SJCRH30 (cell line): ENCODE data around the gene MRGPRD. TPM values are rescaled to one million over a fixed set of nuclear protein-coding genes. Genes with fewer than 3 reads are reported as not detected.
A peak's percentile ranks its signal among the peaks of the same experiment; 100 is the strongest.

Experiments
- DNase-seq, 2 experiments: peaks; one replicate each; pipeline ENCODE4 v3.0.0-alpha.2; 2015 to 2020
- H3K27ac ChIP-seq: fragments of 250-450 bp; sonication (Bioruptor Pico); 2 replicates; pipeline ENCODE4 v1.5.1; 2020; ENCODE audit warnings: mild to moderate bottlenecking, moderate library complexity
- H3K27me3 ChIP-seq: fragments of 250-450 bp; sonication (Bioruptor Pico); 2 replicates; pipeline ENCODE4 v1.5.1; 2020; ENCODE audit warnings: mild to moderate bottlenecking, moderate library complexity
- H3K36me3 ChIP-seq: fragments of 250-450 bp; sonication (Bioruptor Pico); 2 replicates; pipeline ENCODE4 v1.5.1; 2020; ENCODE audit warnings: mild to moderate bottlenecking, moderate library complexity
- H3K4me1 ChIP-seq: fragments of 250-450 bp; sonication (Bioruptor Pico); 2 replicates; pipeline ENCODE4 v1.5.1; 2020; ENCODE audit warnings: mild to moderate bottlenecking, moderate library complexity
- H3K4me3 ChIP-seq: fragments of 250-450 bp; sonication (Bioruptor Pico); 2 replicates; pipeline ENCODE4 v1.5.1; 2020; ENCODE audit warnings: mild to moderate bottlenecking, moderate library complexity
- H3K9me3 ChIP-seq: fragments of 250-450 bp; sonication (Bioruptor Pico); replicated peaks from 2 replicates; pipeline ENCODE4 v1.5.1; 2020; ENCODE audit warnings: mild to moderate bottlenecking, moderate library complexity
- total RNA-seq: library from RNA; depleted of rRNA; stranded (reverse); fragments of >200 nt; shearing (Covaris generic); gene quantifications from 2 replicates; pipeline ENCODE4 v1.2.3, GENCODE V29; 2014

Gene MRGPRD
- total RNA-seq, 1 experiment from 2014 or later = not detected

DNA sequence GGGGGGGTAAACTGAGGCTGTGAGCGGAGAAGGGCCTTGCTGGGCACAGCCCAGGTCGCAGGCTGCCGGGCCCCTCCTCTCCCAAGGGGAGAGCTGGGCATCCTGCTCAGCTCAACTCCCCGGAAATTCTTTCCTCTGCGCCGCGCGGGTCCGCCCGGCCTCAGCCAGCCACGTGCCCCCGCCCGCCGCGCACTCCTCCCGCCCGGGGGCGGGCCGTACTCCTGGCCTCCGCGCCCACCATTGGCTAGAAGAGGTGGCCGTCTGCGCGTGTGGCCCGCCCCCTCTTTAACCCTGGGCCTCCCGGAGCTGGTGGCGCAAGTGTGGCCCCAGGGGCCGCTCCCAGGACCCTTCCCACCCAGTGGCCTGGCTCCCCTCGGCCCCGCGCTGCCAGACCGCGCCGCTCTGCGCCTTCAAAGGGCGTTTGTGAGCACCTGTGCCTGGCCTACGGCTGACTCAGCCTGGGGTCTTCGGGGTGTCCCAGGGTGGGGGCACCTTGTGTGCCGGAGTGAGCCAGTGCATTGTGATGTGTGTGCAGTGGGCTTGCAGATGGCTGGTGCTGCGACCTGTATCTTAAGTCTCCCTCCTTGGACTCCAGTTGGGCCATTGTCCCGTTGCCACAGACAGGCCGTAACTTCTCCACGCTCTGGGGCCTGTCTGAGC lies 30.3 kb upstream of the MRGPRD start:
- peaks cover 16% of the 10 kb centered on the region; the same call in 1 of the 2 replicates for H3K4me1 ChIP-seq
- DNase-seq = no peak
- no peaks in the 10 kb centered on the region for H3K9me3 ChIP-seq
- H3K27ac ChIP-seq = no peak overlapping the region
- H3K4me3 ChIP-seq = no peak overlapping the region
- no peaks in the 10 kb centered on the region for H3K36me3 ChIP-seq
- no peaks in the 10 kb centered on the region; the same call in 1 of the 2 replicates for H3K27me3 ChIP-seq

DNA sequence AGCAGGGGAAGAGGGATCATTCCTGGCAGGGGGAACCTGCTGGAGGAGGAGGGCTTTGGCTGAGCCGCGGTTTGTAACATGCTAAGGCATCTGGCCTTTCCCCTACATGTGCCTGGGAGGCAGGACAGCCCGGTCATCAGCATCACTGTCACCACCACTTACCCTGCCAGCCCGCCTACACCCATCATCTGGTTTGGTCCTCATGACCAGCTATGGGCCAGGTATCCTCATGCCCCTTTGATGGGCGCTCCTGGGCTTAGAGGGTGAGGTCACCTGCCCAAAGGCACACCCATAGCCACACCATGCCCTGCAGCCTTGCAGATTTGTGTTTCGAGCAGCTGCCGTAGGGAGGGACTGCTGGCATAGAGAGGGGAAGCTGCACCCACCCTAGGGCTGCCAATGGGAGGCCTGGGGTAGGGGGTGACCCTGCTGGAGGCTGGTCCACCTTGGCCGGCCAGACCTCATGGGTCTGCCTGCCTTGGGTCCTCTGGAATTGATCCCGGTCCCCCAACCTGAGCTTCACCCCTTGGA lies 29.6 kb upstream of the MRGPRD start:
- H3K27me3 ChIP-seq = no peaks in the 10 kb centered on the region; the same call in 1 of the 2 replicates
- H3K4me3 ChIP-seq = no peak overlapping the region
- H3K36me3 ChIP-seq = no peaks in the 10 kb centered on the region
- H3K4me1 ChIP-seq = peaks cover 16% of the 10 kb centered on the region; the same call in 1 of the 2 replicates
- H3K9me3 ChIP-seq = no peaks in the 10 kb centered on the region
- H3K27ac ChIP-seq = no peak overlapping the region
- no peak for DNase-seq

DNA sequence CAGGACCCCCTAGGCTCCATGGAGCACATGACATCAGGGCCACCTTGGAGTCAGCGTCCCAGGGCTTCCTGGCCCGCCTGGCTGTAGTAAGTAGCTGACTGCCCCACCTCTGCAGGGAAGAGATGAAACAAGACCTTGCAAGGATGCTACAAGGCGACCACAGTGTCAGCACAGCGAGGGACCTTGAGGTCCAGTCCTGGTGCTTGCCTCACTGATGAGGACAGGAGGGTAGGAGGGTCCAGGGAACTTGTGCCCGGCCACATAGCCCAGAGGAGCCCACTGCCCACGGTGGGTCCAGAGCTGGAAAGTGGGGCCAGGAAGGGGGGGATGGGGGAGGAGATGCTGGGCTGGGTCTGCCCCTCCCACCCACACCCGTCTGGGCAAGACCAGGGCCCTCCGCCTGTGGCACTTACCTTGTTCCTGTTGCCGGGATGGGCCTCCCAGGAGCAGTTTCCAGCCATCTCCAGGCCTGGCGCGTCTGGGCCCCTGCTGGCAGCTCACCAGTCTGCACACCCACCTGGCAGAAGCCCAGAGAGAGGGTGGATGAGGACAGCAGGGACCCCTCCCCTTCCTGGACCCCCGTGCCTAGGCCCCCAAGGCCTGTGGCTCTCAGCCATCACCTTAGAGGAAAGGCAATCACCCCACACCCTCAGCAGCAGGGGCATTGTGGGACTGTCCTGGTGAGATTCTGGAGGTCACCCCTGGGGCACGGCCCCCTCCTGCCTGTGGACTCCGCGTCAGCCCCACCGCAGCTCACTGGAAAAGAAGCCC lies 28.8 kb upstream of the MRGPRD start:
- H3K4me1 ChIP-seq = peaks cover 16% of the 10 kb centered on the region; the same call in 1 of the 2 replicates

DNA sequence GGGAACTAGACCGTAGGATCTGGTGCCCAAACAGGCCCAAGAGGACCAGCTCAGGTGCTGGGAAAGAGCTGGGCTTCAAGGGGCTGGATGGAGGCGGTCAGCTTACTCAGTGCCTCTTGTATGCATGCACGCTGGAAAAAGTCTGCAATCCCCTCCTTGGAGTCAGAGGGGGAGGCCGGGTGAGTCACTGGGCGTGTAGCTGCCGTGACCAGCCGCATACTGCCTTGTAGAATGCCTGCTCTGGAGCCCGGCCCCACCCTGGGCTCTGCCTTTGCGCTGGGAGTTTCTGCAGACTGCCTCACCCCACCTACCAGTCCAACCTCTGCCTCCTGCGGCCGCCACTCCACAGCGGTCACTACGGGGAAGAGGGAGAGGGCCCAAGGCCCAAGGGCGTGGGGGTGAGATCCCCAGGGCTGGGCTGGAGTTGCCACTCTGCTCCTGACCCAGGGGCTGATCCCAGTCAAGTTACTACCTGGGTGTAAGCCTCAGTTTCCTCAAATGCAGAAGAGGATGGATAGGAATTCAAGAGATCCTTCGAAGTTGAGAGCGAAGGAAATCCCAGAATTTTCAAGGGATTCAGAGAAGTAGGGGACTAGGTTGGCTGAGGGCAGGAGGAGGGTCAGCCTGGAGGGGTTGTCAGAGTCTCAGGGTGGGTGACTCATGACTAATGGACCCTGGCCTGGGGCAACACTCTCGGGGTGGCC lies 28.1 kb upstream of the MRGPRD start:
- H3K27me3 ChIP-seq = no peaks in the 10 kb centered on the region; the same call in 1 of the 2 replicates
- no peaks in the 10 kb centered on the region for H3K9me3 ChIP-seq
- H3K4me1 ChIP-seq = peaks cover 16% of the 10 kb centered on the region; the same call in 1 of the 2 replicates
- no peak overlapping the region for H3K27ac ChIP-seq
- H3K4me3 ChIP-seq = no peak overlapping the region
- H3K36me3 ChIP-seq = no peaks in the 10 kb centered on the region
- peak; percentile 51 to 66 for DNase-seq

More for the DNA sequence above, 28.8 kb upstream of the MRGPRD start:
- Histone ChIP-seq H3K4me3 (no peak overlapping the region), H3K36me3 (no peaks in the 10 kb centered on the region), H3K9me3 (no peaks in the 10 kb centered on the region), H3K27ac (no peak overlapping the region), H3K27me3 (no peaks in the 10 kb centered on the region; the same call in 1 of the 2 replicates)
- DNase-seq = no peak

DNA sequence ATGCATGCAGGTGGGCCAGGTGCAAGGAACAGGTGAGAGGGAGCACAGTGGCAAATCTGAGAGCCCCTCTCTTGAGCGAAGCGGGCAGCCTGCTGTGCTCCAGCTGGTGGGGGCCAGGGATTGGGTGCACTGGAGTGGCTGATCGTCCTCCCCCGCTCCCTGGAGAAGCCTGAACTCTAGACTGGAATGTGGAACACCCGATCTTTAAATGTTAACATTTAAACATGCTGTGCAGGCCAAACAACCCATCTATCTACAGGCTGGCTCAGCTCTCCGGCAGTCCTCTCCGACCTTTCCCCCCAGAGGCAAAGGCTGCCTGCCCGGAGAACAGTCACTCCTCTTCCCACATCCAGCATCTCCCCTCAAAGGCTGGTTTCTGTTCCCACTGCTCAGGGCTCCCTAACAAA lies 27.2 kb upstream of the MRGPRD start:
- peaks cover 16% of the 10 kb centered on the region; the same call in 1 of the 2 replicates for H3K4me1 ChIP-seq
- no peaks in the 10 kb centered on the region for H3K9me3 ChIP-seq
- DNase-seq = no peak

DNA sequence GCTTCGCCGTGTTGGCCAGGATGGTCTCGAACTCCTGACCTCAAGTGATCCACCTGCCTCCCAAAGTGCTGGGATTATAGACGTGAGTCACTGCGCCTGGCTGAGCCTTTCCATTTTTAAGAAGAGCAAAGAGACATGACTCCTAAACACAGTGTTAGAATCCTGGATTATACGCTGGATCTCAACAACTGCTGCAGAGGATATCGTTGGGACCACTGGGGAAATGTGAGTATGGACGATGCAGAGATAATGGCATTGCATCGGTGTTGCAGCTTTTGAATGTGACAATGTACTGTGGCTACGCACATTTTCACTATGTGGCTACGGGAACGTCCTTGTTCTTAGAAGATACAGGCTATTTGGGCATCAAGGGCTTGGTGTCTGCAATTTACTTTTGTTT lies 26.0 kb upstream of the MRGPRD start:
- H3K36me3 ChIP-seq = no peaks in the 10 kb centered on the region
- H3K27me3 ChIP-seq = peaks cover 10% of the 10 kb centered on the region; the same call in 1 of the 2 replicates
- no peak overlapping the region for H3K27ac ChIP-seq
- no peak overlapping the region for H3K4me3 ChIP-seq
- peaks cover 11% of the 10 kb centered on the region; the same call in 1 of the 2 replicates for H3K4me1 ChIP-seq
- no peaks in the 10 kb centered on the region for H3K9me3 ChIP-seq
- no peak for DNase-seq

More for the DNA sequence above, 27.2 kb upstream of the MRGPRD start:
- H3K27me3 ChIP-seq = peaks cover 1% of the 10 kb centered on the region; the same call in 1 of the 2 replicates
- H3K27ac ChIP-seq = no peak overlapping the region
- H3K4me3 ChIP-seq = no peak overlapping the region
- no peaks in the 10 kb centered on the region for H3K36me3 ChIP-seq

DNA sequence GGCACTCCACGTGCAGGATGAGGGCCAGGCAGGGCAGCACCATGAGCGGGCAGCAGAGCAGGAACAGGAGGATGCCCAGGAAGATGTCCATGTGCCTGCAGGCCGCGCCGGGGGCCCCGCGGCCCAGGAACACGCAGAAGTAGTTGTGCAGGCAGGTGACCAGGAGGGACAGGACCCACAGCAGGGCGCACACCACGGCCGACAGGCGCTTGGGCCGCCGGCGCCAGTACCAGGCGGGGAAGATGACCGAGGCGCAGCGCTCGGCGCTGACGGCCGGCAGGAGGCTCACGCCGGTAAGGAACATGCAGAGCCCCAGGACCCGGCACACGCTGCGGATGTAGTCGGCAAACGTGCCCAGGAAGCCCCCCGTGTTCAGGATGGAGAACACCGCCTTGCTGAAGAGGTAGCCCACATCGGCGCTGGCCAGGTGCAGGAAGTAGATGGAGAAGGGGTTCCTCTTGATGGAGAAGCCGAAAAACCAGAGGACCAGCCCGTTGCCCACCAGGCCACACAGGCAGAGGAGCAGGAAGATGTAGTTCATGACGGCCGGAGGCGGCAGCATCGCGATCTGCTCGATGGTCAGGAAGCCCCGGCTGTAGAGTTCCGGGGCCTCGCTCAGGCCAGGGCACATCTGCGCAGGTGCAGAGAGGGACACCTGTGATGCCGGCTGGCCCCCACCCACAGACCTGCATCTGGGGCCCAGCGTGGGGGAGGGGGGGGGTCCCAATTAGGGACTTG lies 25.0 kb upstream of the MRGPRD start:
- Histone ChIP-seq H3K36me3 (no peaks in the 10 kb centered on the region), H3K4me1 (peaks cover 11% of the 10 kb centered on the region; the same call in 1 of the 2 replicates), H3K9me3 (no peaks in the 10 kb centered on the region), H3K27ac (no peak overlapping the region), H3K27me3 (peaks cover 14% of the 10 kb centered on the region; the same call in 1 of the 2 replicates), H3K4me3 (no peak overlapping the region)
- no peak for DNase-seq

DNA sequence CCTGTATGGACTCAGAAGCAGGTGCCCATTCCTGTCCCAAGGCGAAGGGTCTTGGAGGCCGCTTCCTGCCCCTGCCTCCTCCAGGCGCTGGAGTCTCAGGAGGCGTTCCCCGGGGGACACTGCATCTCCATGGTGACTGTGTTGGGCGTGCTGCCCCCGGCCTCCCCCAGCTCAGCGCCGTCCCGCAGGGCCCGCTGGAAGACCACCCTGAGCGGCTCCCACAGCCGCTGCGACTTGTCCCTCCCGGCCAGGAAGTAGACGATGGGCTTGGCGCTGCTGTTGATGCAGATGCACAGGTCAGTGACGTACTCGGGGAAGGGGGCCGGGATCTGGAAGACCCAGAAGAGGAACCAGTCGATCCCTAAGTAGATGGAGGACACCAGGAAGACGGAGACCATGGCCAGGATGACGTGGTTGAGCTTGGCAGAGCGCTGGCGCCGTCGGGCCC lies 24.4 kb upstream of the MRGPRD start:
- Histone ChIP-seq H3K4me1 (peaks cover 11% of the 10 kb centered on the region; the same call in 1 of the 2 replicates), H3K27me3 (peaks cover 14% of the 10 kb centered on the region; the same call in 1 of the 2 replicates), H3K9me3 (no peaks in the 10 kb centered on the region), H3K27ac (no peak overlapping the region), H3K4me3 (no peak overlapping the region), H3K36me3 (no peaks in the 10 kb centered on the region)
- no peak for DNase-seq

DNA sequence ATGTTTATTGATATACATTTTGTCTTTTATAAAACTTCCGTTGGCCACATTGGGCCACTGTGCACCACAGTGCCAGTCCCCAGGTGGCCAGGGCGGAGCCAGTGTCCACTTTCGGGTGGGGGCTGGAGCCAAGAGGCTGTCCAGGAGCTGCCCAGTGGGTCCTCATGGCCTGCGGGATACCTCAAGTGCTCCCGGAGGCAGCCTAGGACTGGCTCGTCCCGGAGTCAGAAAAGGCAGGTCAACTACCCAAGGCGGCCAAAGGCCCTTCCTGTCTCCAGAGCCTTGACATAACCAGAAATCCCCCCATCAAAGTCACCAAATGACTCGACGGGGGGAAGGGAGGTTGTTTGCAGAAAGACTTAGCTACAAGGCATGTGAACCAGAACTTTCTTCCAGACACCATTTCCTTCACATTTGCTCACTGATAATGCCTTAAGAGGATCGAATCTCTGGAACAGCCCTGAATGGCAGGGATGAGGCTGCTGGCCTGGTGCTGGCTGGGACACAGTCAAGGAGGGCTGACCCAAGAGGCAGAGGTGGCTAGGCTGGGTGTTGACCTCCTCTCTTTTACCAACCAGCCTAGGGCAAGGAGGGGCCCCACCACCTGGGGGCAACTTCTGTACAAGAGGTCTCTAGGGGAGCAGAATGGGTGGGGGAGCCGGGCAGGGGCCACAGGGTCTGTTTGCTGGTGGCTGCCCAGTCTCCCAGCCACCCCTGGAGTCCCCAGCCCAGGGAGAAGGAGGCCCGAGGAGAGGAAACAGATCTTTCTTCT lies 23.8 kb upstream of the MRGPRD start:
- H3K9me3 ChIP-seq = no peaks in the 10 kb centered on the region
- peaks cover 11% of the 10 kb centered on the region; the same call in 1 of the 2 replicates for H3K4me1 ChIP-seq
- DNase-seq = no peak
- H3K4me3 ChIP-seq = no peak overlapping the region
- H3K36me3 ChIP-seq = no peaks in the 10 kb centered on the region
- peaks cover 14% of the 10 kb centered on the region; the same call in 1 of the 2 replicates for H3K27me3 ChIP-seq
- H3K27ac ChIP-seq = no peak overlapping the region

DNA sequence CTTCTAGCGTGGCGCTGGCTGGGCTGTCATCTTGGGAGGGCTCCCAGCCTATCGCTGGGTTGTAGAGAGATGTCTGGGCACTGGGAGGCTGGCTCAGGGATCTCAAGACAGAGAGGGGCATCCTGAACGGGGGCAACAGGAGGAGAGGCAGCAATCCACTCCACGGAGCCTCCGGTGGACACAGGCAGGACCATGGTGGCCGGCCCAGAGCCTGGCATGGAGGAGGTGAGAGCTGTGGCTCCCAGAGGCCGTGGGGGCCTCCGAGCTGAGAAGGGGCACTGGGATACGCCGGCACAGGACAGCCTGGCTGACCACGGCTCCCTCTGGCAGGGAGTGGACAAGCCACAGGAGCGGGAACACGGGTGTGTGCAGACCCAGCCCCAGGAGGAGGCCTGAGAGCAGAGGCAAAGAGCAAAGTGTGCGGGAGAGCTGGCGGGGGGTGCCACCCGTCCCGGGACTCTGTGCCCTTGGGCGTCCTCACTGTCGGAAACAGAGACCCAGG lies 23.1 kb upstream of the MRGPRD start:
- no peak for DNase-seq
- Histone ChIP-seq H3K27me3 (peaks cover 14% of the 10 kb centered on the region; the same call in 1 of the 2 replicates), H3K9me3 (no peaks in the 10 kb centered on the region), H3K27ac (no peak overlapping the region), H3K4me1 (peaks cover 9% of the 10 kb centered on the region), H3K36me3 (no peaks in the 10 kb centered on the region), H3K4me3 (no peak overlapping the region)

DNA sequence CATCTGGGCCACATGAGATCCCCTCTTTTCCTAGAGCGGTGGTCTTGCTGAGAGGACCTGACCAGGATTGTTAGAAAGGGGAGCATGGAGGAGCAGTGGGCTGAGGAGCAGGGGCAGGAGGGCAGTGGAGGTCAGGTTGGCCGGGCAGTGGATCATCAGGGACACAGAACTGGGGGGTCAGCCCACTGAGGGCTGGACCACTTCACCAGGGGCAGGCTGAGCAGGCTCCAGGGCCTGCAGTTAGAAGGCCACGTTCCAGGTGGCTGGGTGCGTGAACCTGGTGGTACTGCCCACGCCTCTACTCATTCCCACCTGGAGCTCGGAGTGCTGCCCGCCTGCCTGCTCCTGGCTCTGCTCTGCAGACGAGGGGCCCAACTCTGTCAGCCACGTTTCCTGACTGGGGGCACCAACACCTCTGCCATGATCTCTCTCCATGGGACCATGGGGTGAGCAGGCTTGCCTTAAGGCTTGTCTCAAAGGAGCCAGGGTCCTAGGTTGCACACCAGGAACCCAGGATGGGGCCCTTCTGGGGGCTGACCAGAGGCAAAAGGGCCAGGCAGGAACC lies 22.6 kb upstream of the MRGPRD start:
- H3K36me3 ChIP-seq = no peaks in the 10 kb centered on the region
- H3K27me3 ChIP-seq = peaks cover 14% of the 10 kb centered on the region; the same call in 1 of the 2 replicates
- no peak for DNase-seq
- H3K9me3 ChIP-seq = no peaks in the 10 kb centered on the region
- H3K27ac ChIP-seq = no peak overlapping the region
- peaks cover 9% of the 10 kb centered on the region for H3K4me1 ChIP-seq
- no peak overlapping the region for H3K4me3 ChIP-seq

DNA sequence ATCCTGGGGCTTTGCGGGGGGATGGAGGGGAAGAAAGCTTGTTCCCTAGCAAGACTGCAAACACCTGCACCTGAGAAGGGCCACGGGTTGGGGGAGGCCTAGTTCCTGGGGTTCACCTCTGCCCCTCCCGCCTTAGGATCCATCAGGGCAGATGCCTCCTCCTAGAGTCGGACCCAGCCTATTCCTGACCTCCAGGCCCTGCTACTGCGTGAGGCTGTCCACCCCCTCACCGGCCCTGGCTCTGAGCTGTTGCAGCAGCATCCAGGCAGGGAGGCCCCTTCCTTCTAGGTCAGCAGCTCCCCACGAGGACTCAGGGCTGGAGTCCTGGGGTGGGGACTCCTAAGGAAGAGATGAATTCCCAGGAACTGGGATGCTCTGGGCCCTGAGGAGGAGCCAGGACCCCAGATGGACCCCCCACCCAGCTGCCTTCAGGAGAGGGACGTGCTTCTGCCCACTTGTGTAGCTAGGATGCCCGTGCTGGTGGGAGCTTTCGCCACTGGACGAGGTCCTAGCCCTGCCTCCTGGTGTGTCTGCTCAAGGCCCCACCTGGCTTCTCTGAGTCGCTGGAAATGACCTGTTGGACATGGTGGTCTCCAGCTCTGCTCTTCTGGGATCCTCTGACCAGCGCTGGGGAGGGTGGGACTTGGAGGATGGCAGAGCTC lies 21.9 kb upstream of the MRGPRD start:
- Histone ChIP-seq H3K27me3 (peaks cover 14% of the 10 kb centered on the region; the same call in 1 of the 2 replicates), H3K4me1 (peaks cover 8% of the 10 kb centered on the region), H3K36me3 (no peaks in the 10 kb centered on the region), H3K4me3 (no peak overlapping the region), H3K9me3 (no peaks in the 10 kb centered on the region), H3K27ac (no peak overlapping the region)
- DNase-seq = no peak
